Endothelial cell of umbilical vein (primary cell): Measurements from ENCODE around the gene RBL1. TPM values are rescaled to one million over a fixed set of nuclear protein-coding genes. Genes with fewer than 3 reads are reported as not detected.

Experiments
- BruUV-seq: library from RNA; stranded (reverse); fragments of 400-500 nt; replicated peaks from 2 replicates; lab custom pipeline; 2021; lab: Mats Ljungman, UMichigan
- CTCF ChIA-PET: fragments of 300-600, 350-600 bp; sonication (Branson Sonifier 250); formaldehyde crosslinking; loops from one replicate; lab custom pipeline; 2021; ENCODE audit warnings: antibody characterized with exemption, inconsistent platforms; lab: Charles Lee
- POLR2A ChIA-PET: fragments of 300-600, 350-600 bp; sonication (Branson Sonifier 250); formaldehyde crosslinking; loops from one replicate; lab custom pipeline; 2021; ENCODE audit warnings: antibody characterized with exemption, inconsistent platforms; lab: Charles Lee
- DNase-seq: peaks from one replicate; pipeline ENCODE4 v3.0.0-alpha.2; 2011; ENCODE audit warnings: low read depth, low spot score
- FAIRE-seq: peaks from 2 replicates; lab custom pipeline; 2011; peaks lifted over from hg19 to GRCh38; lab: Jason Lieb, UNC
- H2AFZ ChIP-seq: 2 replicates; pipeline ENCODE4 v1.6.0; 2012; ENCODE audit warnings: low read depth, low read length, control low read depth, inconsistent platforms
- H3K27ac ChIP-seq: 2 replicates; pipeline ENCODE4 v1.5.1; 2011; ENCODE audit warnings: low read depth, mild to moderate bottlenecking, control low read depth, low read length, moderate library complexity; ENCODE audit not compliant: insufficient read depth
- H3K27me3 ChIP-seq, 2 experiments: 2 replicates each; pipeline versions ENCODE4 v1.6.0 to v1.6.1; 2011; ENCODE audit warnings: low read length in 2 of 2, mixed read lengths in 1 of 2; ENCODE audit not compliant: control insufficient read depth in 2 of 2, insufficient read depth in 2 of 2
- H3K36me3 ChIP-seq, 2 experiments: 2 replicates in 1 of 2; 3 replicates in 1 of 2; pipeline ENCODE4 v1.5.1; 2011; ENCODE audit warnings: low read length in 2 of 2, mild to moderate bottlenecking in 1 of 2, moderate library complexity in 1 of 2; ENCODE audit not compliant: control insufficient read depth in 2 of 2, insufficient read depth in 2 of 2; ENCODE audit errors: extremely low read depth in 1 of 2
- H3K4me1 ChIP-seq: 3 replicates; pipeline ENCODE4 v1.5.1; 2011; ENCODE audit warnings: mild to moderate bottlenecking, low read length; ENCODE audit not compliant: control insufficient read depth, insufficient read depth; ENCODE audit errors: extremely low read depth
- H3K4me2 ChIP-seq: 2 replicates; pipeline ENCODE4 v1.6.1; 2011; ENCODE audit warnings: low read length, control low read depth, mixed read lengths; ENCODE audit not compliant: insufficient read depth
- H3K4me3 ChIP-seq, 3 experiments: fragments of 200-600 bp in 1 of 3; sonication (generic), shearing (Covaris generic) in 1 of 3; replicated peaks in 1 of 3; 2 replicates each; pipeline ENCODE4 v1.5.1; 2011 to 2016; ENCODE audit warnings: control low read depth in 3 of 3, low read length in 3 of 3, mild to moderate bottlenecking in 2 of 3, inconsistent platforms in 1 of 3, low read depth in 1 of 3, moderate library complexity in 1 of 3; ENCODE audit not compliant: insufficient read depth in 1 of 3
- H3K79me2 ChIP-seq: 2 replicates; pipeline ENCODE4 v1.6.0; 2012; ENCODE audit warnings: low read length, inconsistent platforms; ENCODE audit not compliant: control insufficient read depth, insufficient read depth
- H3K9ac ChIP-seq: replicated peaks from 2 replicates; pipeline ENCODE3; 2011; ENCODE audit warnings: low read length, control low read depth; ENCODE audit not compliant: insufficient read depth; ENCODE audit errors: extremely low read depth
- H3K9me1 ChIP-seq: replicated peaks from 3 replicates; pipeline ENCODE4 v1.6.0; 2011; ENCODE audit warnings: mild to moderate bottlenecking, low read length; ENCODE audit not compliant: control insufficient read depth, insufficient read depth; ENCODE audit errors: extremely low read depth
- H3K9me3 ChIP-seq: replicated peaks from 2 replicates; pipeline ENCODE4 v1.5.1; 2012; ENCODE audit warnings: low read length, inconsistent platforms; ENCODE audit not compliant: control insufficient read depth, insufficient read depth
- H4K20me1 ChIP-seq: replicated peaks from 2 replicates; pipeline ENCODE3; 2011; ENCODE audit warnings: mild to moderate bottlenecking, low read length; ENCODE audit not compliant: control insufficient read depth, insufficient read depth; ENCODE audit errors: extremely low read depth
- EZH2 ChIP-seq: IDR thresholded peaks from 2 replicates; pipeline ENCODE4 v1.6.1; 2012; ENCODE audit warnings: borderline replicate concordance, low read depth, mild to moderate bottlenecking, moderate library complexity, low read length, inconsistent platforms; ENCODE audit not compliant: severe bottlenecking
- FOS ChIP-seq: IDR thresholded peaks from 2 replicates; pipeline ENCODE4 v1.6.1; 2011; ENCODE audit warnings: mild to moderate bottlenecking, low read length, moderate library complexity, borderline replicate concordance; ENCODE audit not compliant: insufficient read depth
- GATA2 ChIP-seq: IDR thresholded peaks from 2 replicates; pipeline ENCODE4 v1.7.0; 2011; ENCODE audit warnings: low read depth, mild to moderate bottlenecking, moderate library complexity, mixed read lengths, low read length; ENCODE audit not compliant: insufficient read length, insufficient read depth
- JUN ChIP-seq: IDR thresholded peaks from 2 replicates; pipeline ENCODE4 v1.6.1; 2011; ENCODE audit warnings: borderline replicate concordance, low read depth; ENCODE audit not compliant: insufficient read length, insufficient read depth
- MAX ChIP-seq: IDR thresholded peaks from 2 replicates; pipeline ENCODE4 v1.6.1; 2011; ENCODE audit not compliant: insufficient read depth, insufficient read length
- MYC ChIP-seq: IDR thresholded peaks from one replicate; pipeline ENCODE4 v1.6.1; 2011; ENCODE audit warnings: mild to moderate bottlenecking, low read depth, low read length
- POLR2A ChIP-seq: IDR thresholded peaks from 2 replicates; pipeline ENCODE4 v1.6.1; 2012; ENCODE audit warnings: low read depth, mild to moderate bottlenecking, control low read depth, low read length
- POLR2AphosphoS5 ChIP-seq: IDR thresholded peaks from 2 replicates; pipeline ENCODE4 v1.6.1; 2012; ENCODE audit warnings: low read depth, mild to moderate bottlenecking, control low read depth, low read length, moderate library complexity; ENCODE audit not compliant: insufficient read depth
- dilution Hi-C: fragments of 300-500 bp; cut with MboI; formaldehyde crosslinking; loops from one replicate; pipeline ENCODE4 v1.15.0; 2019; ENCODE audit warnings: low sequenced_read_pairs; ENCODE audit not compliant: extremely low pct_ligation_motif_present
- intact Hi-C: fragments of 100-400 bp; cut with micrococcal nuclease; formaldehyde crosslinking; loops from one replicate; pipeline ENCODE4 v1.10.0; 2022
- polyA plus RNA-seq, 4 experiments: library from polyadenylated mRNA; depleted of rRNA in 3 of 4; stranded (reverse) in 3 of 4; unstranded in 1 of 4; fragments of >200 nt; gene quantifications; 2 replicates each; pipeline versions ENCODE4 v1.2.1 to v1.2.3, GENCODE V29; 2011 to 2012; ENCODE audit warnings: missing spikeins in 1 of 4
- total RNA-seq: library from RNA; stranded (reverse); gene quantifications from 2 replicates; pipeline ENCODE4 v1.2.3, GENCODE V29; 2021
- TF ChIP-seq, protein P1 (sequence below), 2 donors: IDR thresholded peaks; 1 replicate in 1 of 2; 2 replicates in 1 of 2; pipeline ENCODE4 v1.5.1; 2011; ENCODE audit warnings: low read length in 2 of 2, mild to moderate bottlenecking in 2 of 2, moderate library complexity in 2 of 2, control low read depth in 1 of 2, inconsistent platforms in 1 of 2, low read depth in 1 of 2; ENCODE audit not compliant: insufficient read depth in 1 of 2; ENCODE audit errors: extremely low read depth in 1 of 2

RBL1 gene
- total and polyA plus RNA-seq, 2 donors (not counting 3 experiments of a cell fraction or from before 2014, with no cell fraction given): 3.1 to 20.1 TPM

DNA sequence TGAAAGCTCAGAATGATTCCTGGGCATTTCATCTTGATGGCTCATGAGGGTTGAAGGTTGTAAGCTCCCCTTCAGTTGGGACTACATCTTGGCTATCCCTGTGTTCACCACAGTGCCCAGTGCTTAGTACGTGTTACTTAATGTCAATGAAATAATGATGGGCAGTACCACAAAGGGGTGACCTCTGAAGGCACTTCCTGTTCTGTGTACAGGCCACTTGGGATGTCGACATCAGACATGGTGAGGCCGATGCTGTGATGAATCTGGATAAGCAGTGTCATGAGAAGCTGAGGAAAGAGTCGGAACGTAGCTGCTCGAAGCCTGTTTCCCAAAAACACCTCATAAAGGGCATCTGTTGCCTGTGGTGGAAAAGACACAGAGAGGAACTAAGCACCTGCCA lies 27.6 kb upstream of the RBL1 start:
- Histone ChIP-seq H3K79me2 (no peaks in the 10 kb centered on the region), H4K20me1 (no peaks in the 10 kb centered on the region), H3K9me3 (no peaks in the 10 kb centered on the region), H3K4me3 (no peak overlapping the region), H3K9ac (no peak overlapping the region), H3K27me3 (peaks cover 0 to 1% of the 10 kb centered on the region in 2 experiments), H3K9me1 (no peaks in the 10 kb centered on the region), H3K4me2 (no peak overlapping the region), H3K36me3 (no peaks in the 10 kb centered on the region), H3K4me1 (no peaks in the 10 kb centered on the region), H3K27ac (no peak overlapping the region), H2AFZ (no peak overlapping the region)
- no TSS peak for BruUV-seq
- DNase-seq (no peak), FAIRE-seq (no peak)
- intact Hi-C loops (no loop called here), dilution Hi-C loops (no loop called here)
- ChIA-PET POLR2A (no interaction called here), CTCF (no interaction called here)
- TF ChIP-seq POLR2AphosphoS5: no peak
- TF ChIP-seq POLR2A: no peak
- TF ChIP-seq MYC: no peak
- TF ChIP-seq JUN: no peak
- TF ChIP-seq EZH2: no peak
- no peak for TF ChIP-seq GATA2
- TF ChIP-seq, protein P1, sequence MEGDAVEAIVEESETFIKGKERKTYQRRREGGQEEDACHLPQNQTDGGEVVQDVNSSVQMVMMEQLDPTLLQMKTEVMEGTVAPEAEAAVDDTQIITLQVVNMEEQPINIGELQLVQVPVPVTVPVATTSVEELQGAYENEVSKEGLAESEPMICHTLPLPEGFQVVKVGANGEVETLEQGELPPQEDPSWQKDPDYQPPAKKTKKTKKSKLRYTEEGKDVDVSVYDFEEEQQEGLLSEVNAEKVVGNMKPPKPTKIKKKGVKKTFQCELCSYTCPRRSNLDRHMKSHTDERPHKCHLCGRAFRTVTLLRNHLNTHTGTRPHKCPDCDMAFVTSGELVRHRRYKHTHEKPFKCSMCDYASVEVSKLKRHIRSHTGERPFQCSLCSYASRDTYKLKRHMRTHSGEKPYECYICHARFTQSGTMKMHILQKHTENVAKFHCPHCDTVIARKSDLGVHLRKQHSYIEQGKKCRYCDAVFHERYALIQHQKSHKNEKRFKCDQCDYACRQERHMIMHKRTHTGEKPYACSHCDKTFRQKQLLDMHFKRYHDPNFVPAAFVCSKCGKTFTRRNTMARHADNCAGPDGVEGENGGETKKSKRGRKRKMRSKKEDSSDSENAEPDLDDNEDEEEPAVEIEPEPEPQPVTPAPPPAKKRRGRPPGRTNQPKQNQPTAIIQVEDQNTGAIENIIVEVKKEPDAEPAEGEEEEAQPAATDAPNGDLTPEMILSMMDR (IDR thresholded peaks at IDR 0.05; ENCODE audit: extremely low read depth in 1 of 2, insufficient read depth in 1 of 2, low read depth in 1 of 2, low read length in 2 of 2): no peak
- no peak for TF ChIP-seq MAX
- no peak for TF ChIP-seq FOS
